Endothelial cell of umbilical vein (primary cell): Measurements from ENCODE around the gene RAB8B. TPM values are rescaled to one million over a fixed set of nuclear protein-coding genes. Genes with fewer than 3 reads are reported as not detected.

Experiments used
- Bru-seq: library from RNA; stranded (reverse); fragments of 400-500 nt; gene quantifications from one replicate; lab custom pipeline; 2021; lab: Mats Ljungman, UMichigan
- BruChase-seq, 2 experiments: library from RNA; stranded (reverse); fragments of 400-500 nt; gene quantifications; one replicate each; lab custom pipeline; 2021; lab: Mats Ljungman, UMichigan
- BruUV-seq: library from RNA; stranded (reverse); fragments of 400-500 nt; replicated peaks from 2 replicates; lab custom pipeline; 2021; lab: Mats Ljungman, UMichigan
- CTCF ChIA-PET: fragments of 300-600, 350-600 bp; sonication (Branson Sonifier 250); formaldehyde crosslinking; loops from one replicate; lab custom pipeline; 2021; ENCODE audit warnings: antibody characterized with exemption, inconsistent platforms; lab: Charles Lee
- POLR2A ChIA-PET: fragments of 300-600, 350-600 bp; sonication (Branson Sonifier 250); formaldehyde crosslinking; loops from one replicate; lab custom pipeline; 2021; ENCODE audit warnings: antibody characterized with exemption, inconsistent platforms; lab: Charles Lee
- DNase-seq: peaks from one replicate; pipeline ENCODE4 v3.0.0-alpha.2; 2011; ENCODE audit warnings: low read depth, low spot score
- FAIRE-seq: peaks from 2 replicates; lab custom pipeline; 2011; peaks lifted over from hg19 to GRCh38; lab: Jason Lieb, UNC
- H2AFZ ChIP-seq: 2 replicates; pipeline ENCODE4 v1.6.0; 2012; ENCODE audit warnings: low read depth, low read length, control low read depth, inconsistent platforms
- H3K27ac ChIP-seq: 2 replicates; pipeline ENCODE4 v1.5.1; 2011; ENCODE audit warnings: low read depth, mild to moderate bottlenecking, control low read depth, low read length, moderate library complexity; ENCODE audit not compliant: insufficient read depth
- H3K27me3 ChIP-seq, 2 experiments: 2 replicates each; pipeline versions ENCODE4 v1.6.0 to v1.6.1; 2011; ENCODE audit warnings: low read length in 2 of 2, mixed read lengths in 1 of 2; ENCODE audit not compliant: control insufficient read depth in 2 of 2, insufficient read depth in 2 of 2
- H3K36me3 ChIP-seq, 2 experiments: 2 replicates in 1 of 2; 3 replicates in 1 of 2; pipeline ENCODE4 v1.5.1; 2011; ENCODE audit warnings: low read length in 2 of 2, mild to moderate bottlenecking in 1 of 2, moderate library complexity in 1 of 2; ENCODE audit not compliant: control insufficient read depth in 2 of 2, insufficient read depth in 2 of 2; ENCODE audit errors: extremely low read depth in 1 of 2
- H3K4me1 ChIP-seq: 3 replicates; pipeline ENCODE4 v1.5.1; 2011; ENCODE audit warnings: mild to moderate bottlenecking, low read length; ENCODE audit not compliant: control insufficient read depth, insufficient read depth; ENCODE audit errors: extremely low read depth
- H3K4me2 ChIP-seq: 2 replicates; pipeline ENCODE4 v1.6.1; 2011; ENCODE audit warnings: low read length, control low read depth, mixed read lengths; ENCODE audit not compliant: insufficient read depth
- H3K4me3 ChIP-seq, 3 experiments: fragments of 200-600 bp in 1 of 3; sonication (generic), shearing (Covaris generic) in 1 of 3; replicated peaks in 1 of 3; 2 replicates each; pipeline ENCODE4 v1.5.1; 2011 to 2016; ENCODE audit warnings: control low read depth in 3 of 3, low read length in 3 of 3, mild to moderate bottlenecking in 2 of 3, inconsistent platforms in 1 of 3, low read depth in 1 of 3, moderate library complexity in 1 of 3; ENCODE audit not compliant: insufficient read depth in 1 of 3
- H3K79me2 ChIP-seq: 2 replicates; pipeline ENCODE4 v1.6.0; 2012; ENCODE audit warnings: low read length, inconsistent platforms; ENCODE audit not compliant: control insufficient read depth, insufficient read depth
- H3K9ac ChIP-seq: replicated peaks from 2 replicates; pipeline ENCODE3; 2011; ENCODE audit warnings: low read length, control low read depth; ENCODE audit not compliant: insufficient read depth; ENCODE audit errors: extremely low read depth
- H3K9me1 ChIP-seq: replicated peaks from 3 replicates; pipeline ENCODE4 v1.6.0; 2011; ENCODE audit warnings: mild to moderate bottlenecking, low read length; ENCODE audit not compliant: control insufficient read depth, insufficient read depth; ENCODE audit errors: extremely low read depth
- H3K9me3 ChIP-seq: replicated peaks from 2 replicates; pipeline ENCODE4 v1.5.1; 2012; ENCODE audit warnings: low read length, inconsistent platforms; ENCODE audit not compliant: control insufficient read depth, insufficient read depth
- H4K20me1 ChIP-seq: replicated peaks from 2 replicates; pipeline ENCODE3; 2011; ENCODE audit warnings: mild to moderate bottlenecking, low read length; ENCODE audit not compliant: control insufficient read depth, insufficient read depth; ENCODE audit errors: extremely low read depth
- GATA2 ChIP-seq: IDR thresholded peaks from 2 replicates; pipeline ENCODE4 v1.7.0; 2011; ENCODE audit warnings: low read depth, mild to moderate bottlenecking, moderate library complexity, mixed read lengths, low read length; ENCODE audit not compliant: insufficient read length, insufficient read depth
- POLR2A ChIP-seq: IDR thresholded peaks from 2 replicates; pipeline ENCODE4 v1.6.1; 2012; ENCODE audit warnings: low read depth, mild to moderate bottlenecking, control low read depth, low read length
- POLR2AphosphoS5 ChIP-seq: IDR thresholded peaks from 2 replicates; pipeline ENCODE4 v1.6.1; 2012; ENCODE audit warnings: low read depth, mild to moderate bottlenecking, control low read depth, low read length, moderate library complexity; ENCODE audit not compliant: insufficient read depth
- dilution Hi-C: fragments of 300-500 bp; cut with MboI; formaldehyde crosslinking; loops from one replicate; pipeline ENCODE4 v1.15.0; 2019; ENCODE audit warnings: low sequenced_read_pairs; ENCODE audit not compliant: extremely low pct_ligation_motif_present
- intact Hi-C: fragments of 100-400 bp; cut with micrococcal nuclease; formaldehyde crosslinking; loops from one replicate; pipeline ENCODE4 v1.10.0; 2022
- long read RNA-seq: library from polyadenylated mRNA; stranded (forward); transcript quantifications from one replicate; pipeline ENCODE4 v2.0.0, GENCODE V29; 2021
- polyA minus RNA-seq, 3 experiments: library from RNA; depleted of rRNA, polyadenylated mRNA; stranded (reverse); fragments of >200 nt; gene quantifications; 1 replicate in 1 of 3; 2 replicates in 2 of 3; pipeline ENCODE4 v1.2.3, GENCODE V29; 2011
- polyA plus RNA-seq, 4 experiments: library from polyadenylated mRNA; depleted of rRNA in 3 of 4; stranded (reverse) in 3 of 4; unstranded in 1 of 4; fragments of >200 nt; gene quantifications; 2 replicates each; pipeline versions ENCODE4 v1.2.1 to v1.2.3, GENCODE V29; 2011 to 2012; ENCODE audit warnings: missing spikeins in 1 of 4
- total RNA-seq: library from RNA; stranded (reverse); gene quantifications from 2 replicates; pipeline ENCODE4 v1.2.3, GENCODE V29; 2021

RAB8B gene
- total RNA-seq (50.3 and 52.5 TPM in 2 replicates), polyA plus RNA-seq (7.5 and 10.4 TPM in 2 replicates), polyA minus RNA-seq (31.1 and 38.5 TPM in 2 replicates), Bru-seq, nascent RNA (percentile 87 among the genes with signal in this experiment), BruChase-seq, experiment 1, labeled RNA remaining after a 6-hour chase (percentile 91 among the genes with signal in this experiment), BruChase-seq, experiment 2, labeled RNA remaining after a 2-hour chase (percentile 87 among the genes with signal in this experiment)
- 16.2 and 17.8 TPM in 2 replicates for polyA plus RNA-seq (2011; cell fraction: cytosol; rRNA removed)
- polyA plus RNA-seq (2011; cell fraction: nucleus; rRNA removed), result 16.0 and 23.7 TPM in 2 replicates
- polyA plus RNA-seq (2012), result 38.0 and 52.8 TPM in 2 replicates
- polyA minus RNA-seq (2011; cell fraction: cytosol; rRNA and poly(A)+ RNA removed), result 30.1 TPM
- polyA minus RNA-seq (2011; cell fraction: nucleus; rRNA and poly(A)+ RNA removed), result 11.3 and 19.3 TPM in 2 replicates
- long read RNA-seq, full-length matches to known transcripts, result 45 of 52 reads
- long read RNA-seq, partial matches to known transcripts, result 2 of 52 reads
- long read RNA-seq, other reads (novel, unspliced or antisense), result 5 of 52 reads

DNA sequence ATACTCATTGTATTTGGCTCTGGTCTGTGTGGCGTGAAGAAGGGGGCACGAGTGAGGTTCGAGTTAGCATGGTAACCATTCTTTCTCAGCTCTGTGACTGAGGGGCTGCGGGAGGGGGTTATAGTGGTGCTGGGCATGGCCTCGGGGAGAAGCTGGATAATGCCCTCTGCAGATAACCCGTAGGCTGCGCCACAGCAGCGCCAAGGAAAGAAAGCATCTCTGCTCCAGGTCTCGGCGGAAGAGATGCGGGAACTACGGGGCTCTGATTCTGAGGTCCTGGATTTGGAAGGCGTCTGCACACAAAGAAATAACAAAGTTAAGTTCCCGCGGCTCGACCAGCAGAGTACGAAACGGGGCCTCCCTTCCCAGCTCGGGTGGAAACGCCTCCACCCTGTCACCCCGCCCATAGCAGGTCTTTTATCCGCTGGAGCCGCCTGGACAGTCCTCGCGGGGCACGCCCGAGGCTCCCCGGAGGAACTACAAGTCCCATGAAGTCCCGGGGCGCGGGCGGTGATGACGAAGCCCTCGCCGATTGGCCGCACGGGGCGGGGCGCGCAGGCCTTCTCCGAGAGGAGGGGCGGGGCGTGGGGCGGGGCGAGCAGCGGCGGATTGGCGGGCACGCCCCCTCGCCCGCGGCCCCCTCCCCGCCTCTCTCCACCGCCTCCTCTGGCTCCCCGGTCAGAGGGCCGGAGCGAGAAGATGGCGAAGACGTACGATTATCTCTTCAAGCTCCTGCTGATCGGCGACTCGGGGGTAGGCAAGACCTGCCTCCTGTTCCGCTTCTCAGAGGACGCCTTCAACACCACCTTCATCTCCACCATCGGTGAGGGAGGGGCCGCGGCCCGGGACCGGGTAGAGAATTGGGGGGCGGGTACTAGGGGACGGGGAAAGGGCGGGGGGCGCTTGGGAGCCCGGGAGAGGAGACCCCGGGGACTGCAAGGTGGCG, at the start of gene RAB8B:
Gene RAB8B (plus strand): TSS at position 681 of the 946 bp plus-strand sequence. CDS start 19 bp downstream, at position 700.
- H3K27ac ChIP-seq, result peak within 1 kb of the TSS; percentile 58
- TSS peak; percentile 30 for BruUV-seq
- no peaks in the 10 kb centered on the region for H3K27me3 ChIP-seq
- H3K79me2 ChIP-seq, result peaks cover 47% of the 10 kb centered on the region
- peaks cover 2% of the 10 kb centered on the region for H4K20me1 ChIP-seq
- H3K4me2 ChIP-seq, result peak within 1 kb of the TSS; percentile 94
- intact Hi-C loops, result loop anchor here (1.0 to 2.0 kb wide), 7 partner anchors 32 to 140 kb away; partner anchors contain the start of genes APH1B, LACTB and RPS27L
- H2AFZ ChIP-seq, result peak within 1 kb of the TSS; percentile 99
- peak within 1 kb of the TSS; percentile 62 to 88 (median 74) for H3K4me3 ChIP-seq
- dilution Hi-C loops, result no loop called here
- H3K9me1 ChIP-seq, result no peaks in the 10 kb centered on the region
- peaks cover 30% of the 10 kb centered on the region for H3K4me1 ChIP-seq
- FAIRE-seq, result peak; percentile 81
- H3K9ac ChIP-seq, result peak within 1 kb of the TSS; percentile 75
- peak; percentile 94 for DNase-seq
- H3K36me3 ChIP-seq, result no peaks in the 10 kb centered on the region
- TF ChIP-seq POLR2A (peak; percentile 86), POLR2AphosphoS5 (peak; percentile 84), GATA2 (no peak)
- no peaks in the 10 kb centered on the region for H3K9me3 ChIP-seq
- ChIA-PET CTCF (interaction anchor here (0.7 to 1.2 kb wide), 4 partner anchors 23 to 40 kb away, joined by 4 read pairs; partner anchors contain the start of gene RPS27L), POLR2A (interaction anchor here (0.6 to 1.3 kb wide), 3 partner anchors 11 to 89 kb away, joined by 3 to 10 read pairs (median 5); partner anchors contain the start of gene RPS27L)
